Amniotic epithelial cell (primary cell): Measurements from ENCODE around the gene ATP1A3.

Experiments used
- DNase-seq: peaks from one replicate; pipeline ENCODE4 v3.0.0-alpha.2; 2010; ENCODE audit warnings: low read depth

The ATP1A3 gene

DNA sequence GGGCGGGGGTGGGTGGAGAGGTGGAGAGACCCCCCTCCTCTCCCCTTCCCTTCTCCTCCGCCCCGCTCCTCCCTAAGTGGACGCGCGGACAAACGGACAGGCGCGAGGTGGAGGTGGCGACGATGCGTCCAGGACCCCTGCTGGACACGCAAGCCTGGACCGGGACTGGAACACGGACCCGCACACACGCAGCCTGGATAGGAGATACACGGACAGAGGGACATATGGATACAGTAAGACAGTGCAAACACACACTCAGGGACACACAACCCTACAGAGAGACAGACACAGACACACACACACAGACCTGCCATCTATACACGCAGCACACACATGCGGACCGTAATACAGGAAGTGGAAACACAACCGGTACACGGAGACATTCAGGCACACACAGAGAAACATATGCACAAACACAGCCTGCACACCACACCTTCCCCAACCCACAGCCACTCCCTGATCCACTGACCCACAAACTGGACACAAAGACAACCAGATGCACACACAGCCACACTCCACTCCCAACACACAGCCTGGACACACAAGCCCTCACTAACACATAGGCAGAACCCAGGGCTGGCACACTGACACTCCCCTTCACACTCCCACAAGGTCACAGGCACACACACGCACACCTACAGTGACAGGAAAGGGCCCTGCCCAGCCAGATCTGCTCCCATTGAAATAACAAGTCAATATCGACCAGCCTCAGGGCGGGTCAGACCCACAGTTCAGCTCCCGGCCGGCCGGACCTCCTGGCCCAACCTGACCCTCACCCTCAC lies 65.1 kb downstream of the ATP1A3 start:
- DNase-seq, result no peak

DNA sequence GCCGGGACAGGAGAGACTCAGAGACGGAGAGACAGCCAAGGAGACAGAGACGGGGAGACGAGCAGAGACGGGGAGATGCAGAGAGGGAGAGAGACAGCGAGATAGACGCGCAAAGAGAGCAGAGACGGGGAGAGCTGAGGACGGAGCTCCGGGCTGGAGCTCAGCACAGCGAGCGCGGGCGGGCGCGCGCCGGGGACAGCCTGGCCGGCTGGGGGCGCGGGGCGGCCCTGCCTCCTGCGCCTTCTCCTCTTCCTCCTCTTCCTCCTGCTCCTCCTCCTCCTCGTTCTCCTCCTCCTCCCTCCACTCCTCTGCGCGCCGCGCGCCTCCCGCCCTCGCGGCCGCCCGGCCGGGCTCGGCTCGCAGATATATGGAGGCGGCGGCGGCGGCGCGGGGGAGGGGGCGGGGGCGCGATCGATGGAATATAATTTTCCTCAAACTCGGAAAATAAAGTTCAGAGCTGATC lies 65.8 kb downstream of the ATP1A3 start, which contains the start of gene ERFL:
Gene ERFL, minus strand, starts transcription at position 229 of the 463 bp plus-strand sequence. CDS start 15,530 bp downstream, outside the sequence.
- no peak for DNase-seq

DNA sequence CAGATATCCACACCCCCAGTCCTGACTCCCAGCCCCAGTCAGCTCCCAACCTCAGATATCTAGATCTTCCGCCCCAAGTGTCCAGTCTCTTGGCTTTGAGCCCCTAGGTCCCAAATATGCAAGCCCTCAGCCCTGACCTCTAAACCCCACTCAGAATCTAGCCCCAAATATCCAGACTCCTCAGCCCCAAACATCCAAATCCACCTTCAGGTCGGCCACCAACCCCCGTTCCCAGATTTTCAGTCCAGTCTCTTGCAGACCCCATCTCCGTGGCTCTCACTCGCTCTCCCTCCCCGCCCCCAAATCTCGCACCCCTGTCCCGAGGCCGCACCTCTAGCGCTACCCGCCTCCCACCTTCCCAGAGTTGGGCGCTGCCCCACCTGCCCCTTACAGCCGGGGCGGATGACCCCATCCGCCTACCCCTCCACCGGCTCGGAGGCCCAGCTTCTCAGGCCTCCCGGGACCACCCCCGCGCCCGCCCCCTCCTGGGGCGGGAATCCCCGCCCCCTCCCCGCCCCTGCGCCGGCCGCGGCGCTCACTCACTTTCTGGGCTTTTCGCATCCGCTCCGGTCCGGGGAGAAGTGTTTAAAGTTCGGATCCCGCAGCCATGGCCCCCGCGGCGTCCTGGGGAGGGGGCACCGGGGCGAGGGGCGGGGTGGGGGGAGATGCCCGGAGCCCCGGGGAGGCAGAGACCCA lies 66.4 kb downstream of the ATP1A3 start:
- DNase-seq, result no peak

DNA sequence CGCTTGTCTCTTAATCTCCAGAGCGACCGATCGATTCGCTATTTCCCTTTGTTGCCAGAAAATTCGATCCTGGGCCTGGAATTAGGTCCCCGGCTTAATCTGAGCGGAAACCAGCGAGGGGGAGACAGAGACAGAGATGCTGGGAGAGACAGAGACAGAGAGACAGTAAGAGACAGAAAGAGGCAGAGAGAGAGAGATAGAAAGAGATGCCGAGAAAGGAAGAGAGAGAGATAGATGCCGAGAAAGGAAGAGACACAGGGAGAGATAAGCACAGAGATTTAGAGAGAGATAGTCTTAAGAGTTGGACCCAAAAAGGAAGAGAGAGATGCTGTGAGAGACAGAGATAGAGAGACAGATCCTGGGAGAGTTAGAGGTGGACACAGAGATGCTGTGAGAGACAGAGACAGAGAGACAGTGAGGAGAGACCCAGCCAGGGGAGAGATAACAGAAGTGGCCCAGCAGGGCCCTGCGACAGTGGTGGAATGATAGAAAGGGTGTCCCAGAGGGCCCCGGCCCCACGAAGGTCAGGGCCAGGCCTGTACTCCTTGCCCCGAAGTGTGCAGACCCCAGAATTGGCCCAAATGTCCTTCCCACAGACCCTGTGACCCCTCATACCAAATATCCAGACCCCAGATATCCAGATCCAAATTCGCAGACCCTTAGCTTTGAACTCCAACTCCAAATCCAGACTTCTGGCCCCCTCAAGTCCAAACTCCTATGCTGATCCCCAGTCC lies 67.1 kb downstream of the ATP1A3 start:
- DNase-seq, result no peak

DNA sequence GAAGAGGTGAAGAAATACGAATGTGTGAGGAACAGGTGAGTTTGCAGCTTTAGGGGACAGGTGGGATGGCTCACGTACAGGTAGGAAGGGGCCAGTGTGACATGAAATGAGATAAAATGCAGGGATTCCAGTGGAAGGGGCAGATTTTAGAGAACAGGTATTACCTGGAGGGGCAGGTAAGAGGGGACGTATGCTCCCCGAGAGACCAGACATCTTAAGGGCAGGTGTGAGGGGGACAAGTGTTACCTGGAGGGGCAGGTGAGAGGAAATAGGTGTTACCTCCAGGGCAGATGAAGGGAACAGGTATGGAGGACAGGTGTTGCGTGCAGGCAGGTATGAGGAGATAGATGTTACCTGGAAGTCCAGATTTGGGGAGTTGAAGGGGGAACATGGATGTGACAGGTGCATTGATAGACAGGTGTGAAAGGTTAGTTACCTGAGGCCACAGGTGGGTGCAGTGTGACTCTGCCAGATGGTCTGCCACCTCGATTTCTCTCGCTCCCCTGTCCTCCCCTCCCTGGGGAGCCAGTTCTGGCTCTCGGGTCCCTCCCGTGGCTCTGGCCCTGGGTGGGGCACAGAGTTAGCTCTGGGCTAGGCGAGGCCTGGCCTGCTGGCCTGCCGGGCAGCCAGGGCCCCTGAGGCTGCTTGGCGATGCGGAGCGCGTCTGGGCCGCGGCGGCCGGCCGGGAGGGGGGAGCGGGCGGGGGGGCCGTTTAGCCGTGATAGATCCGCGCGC lies 67.8 kb downstream of the ATP1A3 start:
- DNase-seq, result no peak

DNA sequence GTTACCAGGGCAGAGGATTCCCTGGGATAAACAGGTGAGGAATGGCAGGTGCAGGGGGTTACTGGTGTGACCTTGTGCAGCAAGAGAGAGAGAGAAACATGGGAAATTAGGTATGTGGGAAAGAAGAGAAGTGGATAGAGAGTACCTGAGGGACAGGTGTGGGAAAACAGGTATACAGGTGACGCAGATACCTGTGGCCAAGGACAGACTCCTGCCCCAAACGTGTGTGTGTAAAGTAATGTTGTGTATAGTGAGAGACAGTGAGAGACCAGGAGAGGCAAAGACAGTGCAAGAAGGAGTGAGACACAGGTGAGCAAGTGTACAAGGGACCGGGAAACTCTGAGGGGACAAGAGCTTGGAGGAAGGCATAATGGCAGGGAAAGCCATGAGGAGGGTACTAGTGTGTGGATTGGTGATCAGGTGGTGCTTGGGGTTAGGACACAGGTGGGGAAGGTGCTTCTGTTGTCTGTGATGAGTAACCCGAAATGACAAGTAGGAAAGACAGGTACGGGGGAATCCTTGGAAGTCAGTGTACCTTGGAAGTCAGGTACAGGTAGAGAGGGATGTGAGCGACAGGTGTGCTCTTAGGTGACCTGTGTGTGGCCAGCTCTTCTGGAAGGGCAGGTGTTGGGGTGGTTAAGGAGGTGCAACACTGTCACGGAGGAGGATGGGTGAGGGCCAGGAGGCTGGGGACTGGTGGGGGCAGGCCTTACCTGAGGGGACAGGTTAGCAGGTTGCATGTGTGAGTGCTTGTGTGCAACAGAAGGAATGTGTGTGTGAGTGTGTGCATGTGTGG lies 68.6 kb downstream of the ATP1A3 start:
- DNase-seq, result no peak

DNA sequence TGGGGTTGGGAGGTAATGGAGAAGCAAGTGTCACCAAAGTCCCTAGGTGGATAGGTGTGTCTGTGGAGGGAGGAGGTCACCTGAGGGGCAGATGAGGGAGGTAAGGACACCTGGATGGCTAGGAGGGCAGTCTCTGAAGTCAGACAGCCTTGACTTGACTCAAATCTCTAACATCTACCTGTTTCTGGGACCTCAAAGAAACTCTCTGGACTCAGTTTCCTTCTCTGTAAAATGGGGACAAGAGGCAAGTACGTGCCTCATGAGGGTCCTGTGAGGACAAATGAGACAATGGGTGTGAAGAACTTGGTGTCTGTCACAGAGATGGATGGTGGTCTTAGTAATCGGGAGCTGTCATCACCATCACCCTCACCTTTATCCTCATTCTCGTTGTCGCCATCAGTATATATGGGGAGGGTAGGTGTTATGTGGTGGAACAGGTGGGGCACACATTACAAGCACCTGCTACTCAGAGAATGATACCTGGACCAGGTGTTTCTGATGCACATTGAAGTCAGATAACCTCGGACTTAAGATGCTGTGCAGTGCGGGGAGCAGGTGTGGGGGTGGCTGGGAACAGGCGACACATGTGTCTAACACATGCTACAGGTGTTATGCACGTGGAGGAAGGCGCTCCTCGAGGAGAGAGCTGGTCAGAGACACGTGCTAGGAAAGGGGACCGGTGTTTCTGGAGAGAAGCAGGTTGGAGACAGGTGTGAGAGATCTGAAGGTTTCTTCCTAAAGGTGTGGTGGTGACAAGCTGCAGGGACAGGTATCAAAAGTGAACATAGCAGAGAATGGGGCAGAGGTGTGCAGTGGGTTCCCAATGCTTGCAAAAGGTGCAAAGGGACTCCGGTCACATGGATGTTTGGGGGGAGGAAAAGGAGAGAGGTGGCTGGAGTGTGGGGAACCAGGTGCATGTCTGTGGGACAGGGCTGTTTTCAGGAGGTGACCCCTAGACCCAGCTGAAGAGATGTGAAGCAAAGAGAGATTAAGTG lies 69.6 kb downstream of the ATP1A3 start:
- DNase-seq, result no peak

DNA sequence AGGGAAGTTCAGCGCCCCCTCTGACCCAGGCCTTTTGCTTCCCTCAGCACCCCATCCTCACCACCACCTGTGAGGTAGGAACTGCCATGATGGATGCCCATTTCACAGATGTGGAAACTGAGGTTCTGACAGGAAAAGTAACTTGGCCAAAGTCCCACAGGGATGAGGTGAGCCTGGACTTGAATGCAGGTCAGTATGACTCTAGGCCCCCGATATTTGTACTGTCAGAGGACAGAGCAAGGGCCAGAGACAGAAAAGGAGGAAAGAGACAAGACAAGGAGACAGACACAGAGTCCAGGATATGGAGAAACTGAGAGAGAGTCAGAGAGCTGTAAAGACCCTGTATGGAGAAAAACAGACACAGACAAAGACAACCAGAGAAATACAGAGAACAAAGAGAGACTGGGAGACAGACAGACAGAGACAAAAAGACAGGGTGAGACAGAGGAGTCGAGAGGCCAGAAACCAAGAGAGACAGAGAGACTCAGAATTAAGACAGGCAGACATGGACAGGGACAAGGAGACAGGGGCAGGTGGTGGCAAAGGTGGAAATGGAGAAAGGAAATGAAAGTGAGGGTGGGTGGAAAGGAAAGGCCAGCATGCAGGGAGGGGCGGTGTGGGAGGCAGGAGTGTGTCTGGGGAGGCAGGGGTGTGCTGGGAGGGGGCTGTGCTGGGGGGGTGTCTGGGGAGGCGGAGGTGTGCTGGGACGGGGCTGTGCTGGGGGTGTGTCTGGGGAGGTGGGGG lies 70.8 kb downstream of the ATP1A3 start:
- no peak for DNase-seq

DNA sequence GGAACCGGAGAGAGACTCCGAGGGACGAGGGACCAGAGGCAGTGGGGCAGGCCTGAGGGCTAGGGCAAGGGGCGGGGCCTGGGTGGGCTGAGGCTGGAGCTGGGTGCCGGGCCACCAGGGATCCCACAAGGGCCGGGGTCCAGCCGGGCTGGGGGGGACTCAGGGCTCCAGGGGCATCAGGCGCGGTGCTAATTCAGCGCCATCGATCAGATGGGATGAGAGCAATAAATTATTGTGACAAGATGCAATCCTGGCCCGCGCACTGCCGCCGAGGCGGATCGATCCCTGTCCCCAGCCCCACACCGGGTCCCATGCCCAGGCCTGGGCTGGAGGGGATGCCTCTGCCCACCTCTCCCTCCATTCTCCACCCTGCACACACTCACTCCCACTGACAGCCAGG lies 71.4 kb downstream of the ATP1A3 start:
- DNase-seq, result no peak

DNA sequence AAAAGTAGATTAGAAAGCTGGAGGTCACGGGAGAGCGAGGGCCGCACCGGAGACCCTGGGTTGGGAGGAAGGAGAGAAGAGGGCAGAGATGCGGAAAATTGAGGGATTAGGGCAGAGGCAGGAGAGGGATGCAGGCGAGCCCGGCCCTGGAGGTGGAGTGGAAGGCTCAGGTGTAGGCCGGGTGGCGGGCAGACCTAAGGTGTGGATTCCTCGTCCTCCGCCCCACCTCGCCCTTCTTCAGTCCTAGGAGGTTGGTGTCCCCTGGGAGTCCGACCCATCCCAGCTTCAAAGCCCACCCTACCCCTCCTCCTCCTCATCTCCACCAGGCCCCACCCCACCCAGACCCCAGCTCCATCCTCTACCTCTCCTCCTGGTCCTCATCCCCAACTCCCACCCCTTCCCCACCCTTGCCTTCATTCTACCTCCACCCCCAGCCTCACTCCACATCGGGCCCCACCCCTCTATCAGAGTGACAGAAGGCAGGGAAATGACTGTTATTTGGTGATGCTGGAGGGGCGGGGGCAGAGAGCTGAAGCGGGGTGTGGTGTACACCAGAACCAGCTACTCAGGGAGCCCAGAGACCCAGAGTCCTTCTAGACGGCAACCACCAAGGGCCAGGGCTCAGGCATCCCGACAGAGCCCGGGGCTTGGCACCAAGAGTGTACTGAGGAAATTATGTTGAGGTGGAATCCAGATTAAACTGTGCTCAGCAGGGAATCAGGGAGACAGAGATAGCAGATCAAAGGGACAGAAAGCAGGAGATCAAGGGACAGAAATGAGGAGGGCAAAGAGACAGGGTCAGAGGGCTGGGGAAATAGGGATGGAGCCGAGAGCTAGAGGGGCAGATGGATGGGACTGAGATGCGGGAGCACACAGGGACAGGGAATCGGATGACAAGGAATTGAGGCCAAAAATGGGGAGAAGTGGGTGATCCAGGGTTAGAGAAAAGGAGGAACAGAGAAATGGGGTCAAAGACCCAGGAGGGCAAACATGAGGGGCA lies 72.2 kb downstream of the ATP1A3 start:
- no peak for DNase-seq

DNA sequence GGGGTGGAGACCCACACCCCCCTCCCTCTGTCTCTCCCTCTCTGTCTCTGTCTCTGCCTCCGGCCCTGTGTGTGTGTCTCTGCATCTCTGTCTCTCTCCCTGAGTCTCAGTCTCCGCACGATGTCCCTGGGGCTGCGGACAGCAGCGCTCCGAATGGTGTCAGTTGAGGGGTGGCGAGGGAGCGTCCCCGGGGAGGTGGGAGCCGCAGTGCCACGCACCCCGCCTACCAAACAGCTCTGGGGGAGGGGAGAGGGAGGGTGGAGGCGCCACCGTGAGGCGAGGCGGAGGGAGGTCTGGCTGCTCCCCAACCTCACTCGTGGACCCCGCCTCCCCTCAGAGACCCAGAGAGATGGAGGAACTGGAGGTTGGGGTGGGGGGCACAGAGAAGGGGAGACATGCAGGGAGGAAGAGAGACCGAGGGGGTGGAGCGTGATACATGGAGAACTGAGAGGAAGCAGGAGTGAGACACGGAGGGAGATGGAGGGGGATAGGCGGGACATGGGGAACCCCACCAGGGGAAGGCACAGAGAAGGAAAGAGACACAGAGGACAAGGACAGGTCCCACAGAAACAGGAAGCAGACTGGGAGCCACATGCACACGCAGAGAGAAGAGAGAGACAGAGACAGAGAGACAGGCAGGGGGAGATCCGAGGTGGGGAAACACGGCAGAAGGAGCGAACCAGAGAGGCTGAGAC lies 73.0 kb downstream of the ATP1A3 start:
- DNase-seq, result no peak

DNA sequence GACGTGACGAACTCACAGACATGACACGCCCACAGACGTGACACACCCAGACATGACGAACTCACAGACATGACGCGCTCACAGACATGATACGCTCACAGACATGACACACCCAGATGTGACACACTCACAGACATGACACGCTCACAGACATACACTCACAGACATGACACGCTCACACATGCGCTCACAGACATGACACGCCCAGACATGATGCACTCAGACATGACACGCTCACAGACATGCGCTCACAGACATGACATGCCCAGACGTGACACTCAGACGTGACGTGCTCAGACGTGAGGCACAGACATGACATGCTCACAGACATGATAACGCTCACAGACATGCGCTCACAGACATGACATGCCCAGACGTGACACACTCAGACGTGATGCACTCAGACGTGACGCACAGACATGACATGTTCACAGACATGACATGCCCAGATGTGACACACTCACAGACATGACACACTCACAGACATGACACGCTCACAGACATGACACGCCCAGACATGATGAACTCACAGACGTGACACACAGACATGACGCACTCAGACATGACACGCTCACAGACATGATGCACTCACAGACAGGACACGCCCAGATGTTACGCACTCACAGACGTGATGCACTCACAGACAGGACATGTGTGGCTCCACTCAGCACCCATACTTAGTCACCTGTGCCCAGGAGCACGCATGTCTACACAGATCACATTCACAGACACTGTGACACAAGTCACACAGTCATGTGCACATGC lies 73.9 kb downstream of the ATP1A3 start:
- DNase-seq, result no peak

DNA sequence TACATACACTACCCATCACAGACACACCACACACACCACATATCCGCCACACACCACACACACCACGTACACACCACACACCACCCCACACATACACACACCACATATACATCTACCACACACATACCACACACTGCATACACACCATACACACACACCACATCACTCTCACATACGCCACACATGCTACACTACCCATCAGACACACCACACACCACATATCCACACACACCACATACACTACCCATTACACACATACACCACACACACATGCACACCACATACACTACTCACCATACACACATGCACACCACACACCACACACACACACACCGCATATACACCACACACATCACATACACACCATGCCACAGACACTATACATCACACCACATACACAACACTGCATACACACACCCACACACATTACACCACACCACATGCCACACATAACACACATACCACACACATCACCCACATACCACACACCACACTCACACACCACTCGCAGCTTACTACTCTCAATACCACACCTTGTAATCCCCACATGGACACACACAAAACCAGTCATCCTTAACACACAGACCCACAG lies 75.3 kb downstream of the ATP1A3 start:
- DNase-seq, result peak; percentile 55

DNA sequence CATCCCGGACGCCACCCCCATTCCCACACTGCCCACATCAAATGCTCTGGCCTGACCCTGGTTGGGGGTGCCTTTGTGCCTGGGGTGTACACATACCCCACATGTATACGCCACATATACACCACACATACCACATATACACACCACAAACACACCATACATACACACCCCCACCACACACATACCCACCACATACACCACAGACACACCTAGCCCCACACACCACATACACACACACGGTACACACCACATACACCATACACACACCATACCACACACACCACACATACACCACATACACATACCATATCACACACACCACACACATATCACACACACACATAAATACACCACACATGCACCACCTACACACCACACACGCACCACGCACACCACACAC lies 75.9 kb downstream of the ATP1A3 start:
- no peak for DNase-seq

DNA sequence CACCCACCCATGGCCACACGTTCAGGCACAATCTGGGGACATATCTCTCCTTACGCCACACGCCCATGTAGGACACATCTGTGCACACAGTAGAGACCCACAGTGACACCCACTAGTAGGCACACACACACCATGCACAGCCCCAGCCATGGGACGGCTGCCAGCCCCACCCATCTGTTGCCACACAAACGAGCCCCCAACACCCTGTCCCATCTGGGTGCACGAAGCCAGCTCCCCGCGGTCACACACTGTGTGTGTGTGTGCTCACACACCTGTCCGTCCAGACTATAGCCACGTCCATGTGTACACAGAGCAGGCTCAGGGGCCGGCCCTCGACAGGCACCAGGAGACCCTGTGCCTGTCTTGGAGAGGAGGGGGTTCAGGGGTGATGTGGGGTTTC lies 76.4 kb downstream of the ATP1A3 start:
- DNase-seq, result no peak
